H1 (cell line): Measurements from ENCODE around the gene PDCD10. TPM values are rescaled to one million over a fixed set of nuclear protein-coding genes. Genes with fewer than 3 reads are reported as not detected.

ENCODE experiments used
- CTCF ChIA-PET: fragments of 300-600 bp; sonication (Branson Sonifier 250); formaldehyde crosslinking; loops from one replicate; lab custom pipeline; 2021; ENCODE audit not compliant: partially characterized antibody; lab: Charles Lee
- POLR2A ChIA-PET: fragments of 300-600 bp; sonication (Branson Sonifier 250); formaldehyde crosslinking; loops from one replicate; lab custom pipeline; 2021; ENCODE audit warnings: inconsistent platforms; ENCODE audit not compliant: partially characterized antibody; lab: Charles Lee
- DNase-seq, 2 experiments: peaks; one replicate each; pipeline versions ENCODE4 v3.0.0 to v3.0.0-alpha.2; 2010 to 2022; ENCODE audit warnings: low spot score in 2 of 2, low read depth in 1 of 2, mixed read lengths in 1 of 2
- FAIRE-seq: peaks from 2 replicates; lab custom pipeline; 2011; peaks lifted over from hg19 to GRCh38; lab: Jason Lieb, UNC
- H2AFZ ChIP-seq: 2 replicates; pipeline ENCODE4 v1.8.1; 2012; ENCODE audit warnings: low read length, inconsistent platforms
- H2AK5ac ChIP-seq: 2 replicates; pipeline ENCODE4 v1.6.1; 2013; ENCODE audit warnings: low read depth, low read length
- H2BK120ac ChIP-seq: replicated peaks from 2 replicates; pipeline ENCODE3; 2013; ENCODE audit warnings: low read depth, low read length, inconsistent platforms
- H2BK12ac ChIP-seq: 2 replicates; pipeline ENCODE4 v1.6.1; 2013; ENCODE audit warnings: low read depth, low read length
- H2BK15ac ChIP-seq: 2 replicates; pipeline ENCODE4 v1.6.1; 2013; ENCODE audit warnings: low read length
- H2BK20ac ChIP-seq: 2 replicates; pipeline ENCODE4 v1.6.1; 2013; ENCODE audit warnings: low read length
- H2BK5ac ChIP-seq: 2 replicates; pipeline ENCODE4 v1.6.1; 2013; ENCODE audit warnings: low read depth, low read length
- H3K14ac ChIP-seq: 2 replicates; pipeline ENCODE4 v1.6.1; 2013; ENCODE audit warnings: inconsistent platforms; ENCODE audit not compliant: insufficient read length
- H3K18ac ChIP-seq: 2 replicates; pipeline ENCODE4 v1.6.1; 2013; ENCODE audit warnings: low read length; ENCODE audit errors: extremely low read depth
- H3K23ac ChIP-seq: 2 replicates; pipeline ENCODE4 v1.6.1; 2013; ENCODE audit warnings: inconsistent platforms; ENCODE audit not compliant: insufficient read length
- H3K23me2 ChIP-seq: 2 replicates; pipeline ENCODE4 v1.6.1; 2013; ENCODE audit warnings: low read depth, low read length
- H3K27ac ChIP-seq: 2 replicates; pipeline ENCODE4 v1.6.1; 2011; ENCODE audit warnings: low read depth, low read length, inconsistent platforms
- H3K27me3 ChIP-seq, 4 experiments: replicated peaks in 1 of 4; 1 replicate in 1 of 4; 2 replicates in 3 of 4; pipeline versions ENCODE4 v1.6.1 to v1.8.1; 2011 to 2013; ENCODE audit warnings: low read length in 3 of 4, mild to moderate bottlenecking in 3 of 4, inconsistent platforms in 2 of 4, mixed read lengths in 2 of 4, moderate library complexity in 1 of 4; ENCODE audit not compliant: control insufficient read depth in 3 of 4, insufficient read depth in 3 of 4; ENCODE audit errors: extremely low read depth in 1 of 4
- H3K36me3 ChIP-seq, 4 experiments: 2 replicates each; pipeline versions ENCODE4 v1.6.1 to v1.8.1; 2011 to 2013; ENCODE audit warnings: mild to moderate bottlenecking in 4 of 4, low read length in 3 of 4, moderate library complexity in 2 of 4, control low read depth in 1 of 4, inconsistent platforms in 1 of 4; ENCODE audit not compliant: insufficient read depth in 4 of 4, control insufficient read depth in 2 of 4
- H3K4ac ChIP-seq: replicated peaks from 2 replicates; pipeline ENCODE3; 2013; ENCODE audit warnings: low read length, low read depth, mixed read lengths, inconsistent platforms; ENCODE audit not compliant: insufficient read length
- H3K4me1 ChIP-seq, 4 experiments: replicated peaks in 1 of 4; 1 replicate in 1 of 4; 2 replicates in 3 of 4; pipeline versions ENCODE4 v1.6.1 to v1.8.1; 2011 to 2013; ENCODE audit warnings: low read length in 3 of 4, inconsistent platforms in 2 of 4, mixed read lengths in 1 of 4; ENCODE audit not compliant: insufficient read depth in 4 of 4, control insufficient read depth in 3 of 4
- H3K4me2 ChIP-seq, 2 experiments: 2 replicates each; pipeline versions ENCODE4 v1.6.1 to v1.8.1; 2011 to 2013; ENCODE audit warnings: low read depth in 2 of 2, low read length in 2 of 2, control low read depth in 1 of 2, inconsistent platforms in 1 of 2, mild to moderate bottlenecking in 1 of 2; ENCODE audit not compliant: insufficient read depth in 1 of 2
- H3K4me3 ChIP-seq, 4 experiments: fragments of 200-600, 300-600 bp in 1 of 4; sonication (generic), shearing (Covaris generic), sonication (Bioruptor Twin) in 1 of 4; 2 replicates each; pipeline versions ENCODE4 v1.5.1 to v1.8.1; 2011 to 2016; ENCODE audit warnings: low read length in 4 of 4, low read depth in 3 of 4, control low read depth in 2 of 4, inconsistent platforms in 2 of 4, mild to moderate bottlenecking in 2 of 4, mixed read lengths in 1 of 4, moderate library complexity in 1 of 4; ENCODE audit not compliant: insufficient read depth in 2 of 4; ENCODE audit errors: extremely low read depth in 1 of 4
- H3K56ac ChIP-seq: replicated peaks from 2 replicates; pipeline ENCODE3; 2013; ENCODE audit warnings: low read depth, mild to moderate bottlenecking, mixed read lengths, low read length, inconsistent platforms; ENCODE audit not compliant: insufficient read length
- H3K79me1 ChIP-seq: 2 replicates; pipeline ENCODE4 v1.6.1; 2013; ENCODE audit warnings: low read depth, low read length, control low read depth
- H3K79me2 ChIP-seq, 2 experiments: 2 replicates each; pipeline versions ENCODE4 v1.6.1 to v1.8.1; 2012 to 2013; ENCODE audit warnings: low read length in 2 of 2, mild to moderate bottlenecking in 2 of 2, inconsistent platforms in 1 of 2; ENCODE audit not compliant: insufficient read depth in 2 of 2, control insufficient read depth in 1 of 2
- H3K9ac ChIP-seq, 4 experiments: replicated peaks in 1 of 4; 1 replicate in 1 of 4; 2 replicates in 3 of 4; pipeline versions ENCODE4 v1.6.1 to v1.8.1; 2011 to 2013; ENCODE audit warnings: low read depth in 3 of 4, low read length in 3 of 4, control low read depth in 2 of 4, mild to moderate bottlenecking in 2 of 4, moderate library complexity in 2 of 4, inconsistent platforms in 1 of 4; ENCODE audit errors: extremely low read depth in 1 of 4
- H3K9me3 ChIP-seq, 2 experiments: 2 replicates each; pipeline versions ENCODE4 v1.6.1 to v1.8.1; 2012 to 2013; ENCODE audit warnings: mild to moderate bottlenecking in 2 of 2, moderate library complexity in 2 of 2, control low read depth in 1 of 2, inconsistent platforms in 1 of 2, low read depth in 1 of 2, low read length in 1 of 2, mixed read lengths in 1 of 2; ENCODE audit not compliant: insufficient read depth in 2 of 2
- H4K20me1 ChIP-seq, 2 experiments: replicated peaks in 1 of 2; 2 replicates each; pipeline versions ENCODE3 to v1.8.1; 2011 to 2013; ENCODE audit warnings: inconsistent platforms in 2 of 2, low read length in 2 of 2, mild to moderate bottlenecking in 1 of 2; ENCODE audit not compliant: insufficient read depth in 2 of 2, control insufficient read depth in 1 of 2
- H4K5ac ChIP-seq: 2 replicates; pipeline ENCODE4 v1.6.1; 2013; ENCODE audit warnings: low read length, low read depth, mixed read lengths, inconsistent platforms; ENCODE audit not compliant: insufficient read length
- H4K8ac ChIP-seq: 2 replicates; pipeline ENCODE4 v1.8.0; 2013; ENCODE audit warnings: mild to moderate bottlenecking, moderate library complexity, low read length, inconsistent platforms; ENCODE audit not compliant: insufficient read depth; ENCODE audit errors: extremely low read depth
- H4K91ac ChIP-seq: replicated peaks from 2 replicates; pipeline ENCODE3; 2013; ENCODE audit warnings: low read length, mixed read lengths, inconsistent platforms; ENCODE audit not compliant: insufficient read length
- ATF2 ChIP-seq: IDR thresholded peaks from 2 replicates; pipeline ENCODE4 v1.6.1; 2012; ENCODE audit warnings: low read length, inconsistent platforms
- EP300 ChIP-seq, 2 experiments: IDR thresholded peaks; 1 replicate in 1 of 2; 2 replicates in 1 of 2; pipeline ENCODE4 v1.6.1; 2011 to 2012; ENCODE audit warnings: low read depth in 2 of 2, low read length in 2 of 2, mild to moderate bottlenecking in 2 of 2, borderline replicate concordance in 1 of 2, inconsistent platforms in 1 of 2, moderate library complexity in 1 of 2
- EZH2 ChIP-seq: fragments of 200-600 bp; sonication (generic); IDR thresholded peaks from 2 replicates; pipeline ENCODE4 v1.7.1; 2012; ENCODE audit warnings: low read depth, mild to moderate bottlenecking, moderate library complexity, low read length, inconsistent platforms; ENCODE audit not compliant: severe bottlenecking
- HDAC6 ChIP-seq: IDR thresholded peaks from one replicate; pipeline ENCODE4 v1.7.1; 2012; ENCODE audit warnings: low read depth, mild to moderate bottlenecking, inconsistent platforms, low read length, moderate library complexity
- JUND ChIP-seq: IDR thresholded peaks from 2 replicates; pipeline ENCODE4 v1.6.1; 2011; ENCODE audit warnings: mild to moderate bottlenecking, improper control_type of control experiment, low read length
- KDM4A ChIP-seq: IDR thresholded peaks from one replicate; pipeline ENCODE4 v1.7.1; 2012; ENCODE audit warnings: low read depth, mild to moderate bottlenecking, moderate library complexity, low read length, inconsistent platforms; ENCODE audit not compliant: severe bottlenecking
- KDM5A ChIP-seq: fragments of 200-600 bp; IDR thresholded peaks from 2 replicates; pipeline ENCODE4 v1.7.1; 2012; ENCODE audit warnings: mild to moderate bottlenecking, low read length, inconsistent platforms, mixed read lengths
- RBBP5 ChIP-seq: IDR thresholded peaks from 2 replicates; pipeline ENCODE4 v1.7.1; 2012; ENCODE audit warnings: low read depth, mild to moderate bottlenecking, inconsistent platforms, low read length, moderate library complexity, borderline replicate concordance
- SAP30 ChIP-seq: fragments of 300-600 bp; sonication (generic); IDR thresholded peaks from 2 replicates; pipeline ENCODE4 v1.7.1; 2012; ENCODE audit warnings: low read length, moderate library complexity, mild to moderate bottlenecking, inconsistent platforms; ENCODE audit not compliant: insufficient read depth, insufficient replicate concordance
- SUZ12 ChIP-seq: fragments of 200-600 bp; sonication (generic); IDR thresholded peaks from 2 replicates; pipeline ENCODE4 v1.6.1; 2012; ENCODE audit warnings: mild to moderate bottlenecking, inconsistent platforms, low read length, moderate library complexity, mixed read lengths
- TEAD4 ChIP-seq: IDR thresholded peaks from 2 replicates; pipeline ENCODE4 v1.6.1; 2012; ENCODE audit warnings: low read depth, low read length, inconsistent platforms, mixed read lengths
- YY1 ChIP-seq: IDR thresholded peaks from 2 replicates; pipeline ENCODE4 v1.6.1; 2011; ENCODE audit warnings: low read depth, mild to moderate bottlenecking, low read length
- WGBS, 2 experiments: shearing (Covaris generic) in 1 of 2; methylation state at CpG; one replicate each; pipeline versions ENCODE4 v1.1.6 to v1.1.7; 2013 to 2015; ENCODE audit warnings: low lambda C conversion rate in 2 of 2, mixed read lengths in 2 of 2, inconsistent platforms in 1 of 2, low coverage in 1 of 2, missing lambda C conversion rate in 1 of 2; ENCODE audit not compliant: insufficient replicate concordance in 2 of 2, insufficient coverage in 1 of 2, insufficient read length in 1 of 2; ENCODE audit errors: extremely low coverage in 1 of 2, missing lambda C conversion rate in 1 of 2; 5-methylcytosine and 5-hydroxymethylcytosine counted together
- polyA plus RNA-seq, 7 experiments: library from polyadenylated mRNA; depleted of rRNA in 3 of 7; stranded (reverse) in 5 of 7; unstranded in 2 of 7; fragments of >200 nt in 5 of 7; fragments of 200-250 nt in 2 of 7; gene quantifications; 1 replicate in 5 of 7; 2 replicates in 1 of 7; 4 replicates in 1 of 7; pipeline versions ENCODE4 v1.2.1 to v1.2.3, GENCODE V29; 2011 to 2013; ENCODE audit warnings: missing spikeins in 2 of 7, mixed read lengths in 2 of 7
- total RNA-seq: library from RNA; stranded (reverse); fragmentation: NEBNext Ultra II Directional; extraction: Animal tissue kit (Norgen Biotek cat#: 25700); gene quantifications from 2 replicates; pipeline ENCODE4 v1.2.1, GENCODE V29; 2021

Gene PDCD10
- total and polyA plus RNA-seq, 2 of the 8 experiments (the other 6 are each of a cell fraction or from before 2014, with no cell fraction given): 52.0 to 76.6 TPM

DNA sequence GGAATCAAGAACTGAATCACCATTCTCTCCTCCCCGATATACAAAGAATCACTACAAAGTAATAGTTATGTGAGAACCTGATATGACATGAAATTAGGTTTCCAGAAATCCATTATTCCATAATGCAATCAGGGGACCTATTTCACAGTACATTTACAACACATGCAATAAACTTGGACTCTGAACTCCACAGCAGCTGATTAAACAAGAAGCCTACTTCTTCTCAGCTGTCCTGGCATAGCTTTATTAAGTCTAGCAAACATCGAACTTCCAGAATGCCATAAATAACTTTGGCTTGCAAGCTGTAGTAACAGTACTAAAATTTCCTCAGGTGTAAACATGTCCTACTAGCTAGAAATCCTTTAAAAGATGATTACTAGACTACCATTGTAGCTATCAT, 17.8 kb downstream of the PDCD10 start:
- Histone ChIP-seq H3K4me3 (no peak overlapping the region), H2BK120ac (no peak overlapping the region), H3K56ac (no peak overlapping the region), H3K36me3 (peaks cover 2 to 50% (median 9%) of the 10 kb centered on the region in 4 experiments; a peak in 6 of 8 replicates), H3K27me3 (no peaks in the 10 kb centered on the region), H3K23ac (no peak overlapping the region), H2BK15ac (no peak overlapping the region), H2BK20ac (no peak overlapping the region), H3K79me2 (peaks cover 0 to 89% of the 10 kb centered on the region in 2 experiments; a peak in 3 of 4 replicates), H4K91ac (no peak overlapping the region), H3K9ac (peak overlapping the region in 1 of 4 experiments; percentile 34; a peak in 1 of 7 replicates), H2BK5ac (no peak overlapping the region), H3K79me1 (no peaks in the 10 kb centered on the region), H3K14ac (no peak overlapping the region), H3K4me2 (no peak overlapping the region), H3K23me2 (no peaks in the 10 kb centered on the region), H3K27ac (no peak overlapping the region), H2BK12ac (no peak overlapping the region), H3K18ac (no peak overlapping the region), H2AFZ (no peak overlapping the region), H4K20me1 (no peaks in the 10 kb centered on the region), H3K4me1 (no peaks in the 10 kb centered on the region), H4K8ac (no peak overlapping the region), H4K5ac (no peak overlapping the region), H3K9me3 (peaks cover 7 to 8% of the 10 kb centered on the region in 2 experiments; a peak in 1 of 4 replicates), H3K4ac (no peak overlapping the region), H2AK5ac (no peak overlapping the region)
- ChIA-PET CTCF (no interaction called here), POLR2A (no interaction called here)
- FAIRE-seq (no peak), DNase-seq (no peak)
- 87% methylated on average over 2 of the region's 2 CpGs; no CpG with 5 or more reads in 1 of the 2 experiments for WGBS, 2 experiments
- TF ChIP-seq EZH2: no peak
- TF ChIP-seq RBBP5: no peak
- TF ChIP-seq JUND: no peak
- no peak for TF ChIP-seq SUZ12
- TF ChIP-seq KDM4A: no peak
- no peak for TF ChIP-seq ATF2
- no peak for TF ChIP-seq HDAC6
- TF ChIP-seq KDM5A: no peak
- TF ChIP-seq SAP30: no peak
- no peak for TF ChIP-seq EP300 (IDR thresholded peaks at IDR 0.05; ENCODE audit: borderline replicate concordance in 1 of 2, low read depth in 2 of 2, low read length in 2 of 2)
- TF ChIP-seq TEAD4: no peak
- TF ChIP-seq YY1: no peak
